Spinal cord (tissue), 10 donors: Measurements from ENCODE around the gene HCRTR1. TPM values are rescaled to one million over a fixed set of nuclear protein-coding genes. Genes with fewer than 3 reads are reported as not detected.
A peak's percentile ranks its signal among the peaks of the same experiment; 100 is the strongest.

ENCODE experiments used
- DNase-seq, 6 donors: peaks; one replicate each; pipeline versions ENCODE4 v3.0.0 to v3.0.0-alpha.2; 2013 to 2015; ENCODE audit warnings: low spot score in 6 of 6, low read depth in 4 of 6
- H3K27ac ChIP-seq: one replicate; pipeline ENCODE4 v1.5.1; 2013; ENCODE audit warnings: low read depth, low read length, control low read depth
- H3K27me3 ChIP-seq: one replicate; pipeline ENCODE4 v1.6.1; 2013; ENCODE audit warnings: low read length; ENCODE audit not compliant: control insufficient read depth, insufficient read depth
- H3K36me3 ChIP-seq: one replicate; pipeline ENCODE4 v1.6.1; 2013; ENCODE audit warnings: low read length; ENCODE audit not compliant: control insufficient read depth, insufficient read depth
- H3K4me1 ChIP-seq: one replicate; pipeline ENCODE4 v1.6.1; 2013; ENCODE audit warnings: low read length; ENCODE audit not compliant: control insufficient read depth, insufficient read depth
- H3K4me3 ChIP-seq: one replicate; pipeline ENCODE4 v1.5.1; 2013; ENCODE audit warnings: low read depth, low read length, control low read depth
- H3K9me3 ChIP-seq: one replicate; pipeline ENCODE4 v1.6.1; 2013; ENCODE audit warnings: low read length; ENCODE audit not compliant: control insufficient read depth, insufficient read depth
- WGBS: methylation state at CpG from one replicate; pipeline ENCODE4 v1.1.5; 2013; ENCODE audit warnings: missing lambda C conversion rate; ENCODE audit not compliant: insufficient coverage; 5-methylcytosine and 5-hydroxymethylcytosine counted together
- polyA plus RNA-seq, 2 donors: library from polyadenylated mRNA; unstranded; fragments of 120-200 nt; gene quantifications; one replicate each; pipeline ENCODE4 v1.2.1, GENCODE V29; 2013; ENCODE audit not compliant: insufficient read length in 2 of 2
- total RNA-seq, 2 donors: library from RNA; depleted of rRNA in 1 of 2; stranded (reverse); fragments of 120-200 nt in 1 of 2; fragments of >200 nt in 1 of 2; gene quantifications; one replicate each; pipeline versions ENCODE4 v1.2.3 to v1.2.4, GENCODE V29; 2013 to 2014
- donor health status: healthy.

The HCRTR1 gene
- total and polyA plus RNA-seq, 4 donors, result 0.94 to 6.5 (median 3.7) TPM

DNA sequence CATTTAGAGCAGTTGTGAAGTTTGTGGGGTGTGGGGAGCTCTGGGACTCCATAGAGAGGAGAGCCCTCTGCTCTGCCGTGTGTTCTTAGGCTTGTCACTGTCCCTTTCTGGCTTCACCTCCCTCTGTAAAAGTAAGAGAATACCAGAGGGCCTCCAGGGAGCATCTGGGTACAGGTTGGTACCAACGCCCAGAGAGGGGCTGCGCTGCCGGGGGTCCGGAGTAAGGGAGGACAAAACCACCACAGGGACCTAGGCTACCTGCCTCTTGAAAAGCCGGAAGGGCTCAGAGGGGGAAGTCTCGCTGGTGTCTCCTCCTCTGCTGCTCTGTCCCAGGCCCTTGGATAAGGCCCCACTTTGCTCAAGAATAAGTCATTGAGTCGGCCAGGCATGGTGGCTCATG, 44.2 kb upstream of the HCRTR1 start:
- no peaks in the 10 kb centered on the region for H3K36me3 ChIP-seq
- H3K4me3 ChIP-seq, result no peak overlapping the region
- no peak for DNase-seq
- H3K27me3 ChIP-seq, result peaks cover 22% of the 10 kb centered on the region
- 92% methylated on average over 8 of the region's 8 CpGs for WGBS
- peaks cover 20% of the 10 kb centered on the region for H3K4me1 ChIP-seq
- no peaks in the 10 kb centered on the region for H3K9me3 ChIP-seq
- no peak overlapping the region for H3K27ac ChIP-seq

DNA sequence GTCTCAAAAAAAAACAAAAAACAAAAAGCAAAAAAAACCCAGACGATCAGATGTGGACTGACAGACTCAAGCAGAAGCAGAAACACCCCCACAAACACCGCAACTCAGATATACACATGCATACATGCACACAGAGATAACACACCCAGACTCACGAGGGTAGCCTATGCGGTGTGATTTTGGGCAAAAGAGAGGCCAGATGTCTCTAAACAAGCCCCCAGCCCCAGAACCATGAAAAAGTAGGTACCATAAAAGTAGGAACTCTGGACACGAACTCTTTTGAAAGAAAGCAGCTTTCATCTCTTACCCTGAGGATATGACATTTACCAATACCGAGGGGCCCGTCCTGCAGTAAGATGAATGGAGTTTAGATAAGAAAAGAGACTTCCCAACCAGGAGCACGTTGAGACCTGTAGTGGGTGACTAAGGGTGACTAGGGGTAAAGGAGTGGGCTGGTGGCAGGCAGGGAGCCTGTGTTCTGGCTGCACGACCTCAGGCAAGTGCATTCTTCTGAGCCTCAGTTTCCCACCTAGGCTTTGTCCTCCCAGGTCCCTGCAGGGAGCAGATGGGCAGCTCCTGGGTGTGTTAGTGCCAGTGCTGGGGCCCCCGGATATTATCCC, 42.6 kb upstream of the HCRTR1 start:
- 79% methylated on average over 4 of the region's 10 CpGs for WGBS
- Histone ChIP-seq H3K4me1 (peaks cover 27% of the 10 kb centered on the region), H3K27ac (no peak overlapping the region), H3K4me3 (no peak overlapping the region), H3K9me3 (no peaks in the 10 kb centered on the region), H3K36me3 (no peaks in the 10 kb centered on the region), H3K27me3 (peaks cover 29% of the 10 kb centered on the region)
- no peak for DNase-seq

DNA sequence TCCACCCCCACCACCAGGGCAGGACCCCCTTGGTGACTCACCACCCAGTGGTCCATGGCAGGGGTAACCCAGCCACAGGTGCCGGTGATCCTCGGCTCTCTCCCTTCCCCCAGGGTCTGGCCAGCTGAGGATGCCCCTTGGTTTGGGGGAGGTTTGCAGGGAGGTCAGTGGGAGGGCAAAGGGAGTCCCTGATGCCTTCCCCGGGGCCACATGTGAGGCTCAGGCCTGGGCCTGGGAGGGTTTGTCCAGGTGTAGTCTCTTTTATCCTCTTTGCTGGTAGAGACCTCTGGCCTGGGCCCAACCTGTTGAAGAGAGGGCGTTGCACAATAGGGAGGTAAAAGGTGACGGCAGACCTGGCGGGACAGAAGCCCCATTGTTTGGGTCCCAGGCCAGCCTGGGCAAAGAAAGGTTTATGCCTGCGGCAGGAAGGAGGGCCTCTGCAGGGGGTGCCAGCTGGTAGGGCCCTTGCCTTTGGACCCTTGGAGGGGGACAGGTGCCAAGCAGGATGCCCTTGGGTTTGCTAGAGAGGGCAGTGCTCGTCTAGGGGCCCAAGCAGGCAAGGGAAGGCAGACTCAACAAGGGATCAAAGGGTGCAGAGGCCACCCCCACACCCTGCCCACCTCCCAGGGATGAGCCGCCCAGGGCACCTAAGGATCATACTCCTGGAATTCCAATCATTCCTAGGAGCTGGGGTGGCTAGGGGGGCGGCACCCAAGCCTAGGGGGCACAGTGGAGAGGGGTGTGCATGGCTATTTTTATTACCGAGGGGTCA, 41.9 kb upstream of the HCRTR1 start:
- no peak overlapping the region for H3K4me3 ChIP-seq
- H3K4me1 ChIP-seq, result peaks cover 34% of the 10 kb centered on the region
- H3K36me3 ChIP-seq, result no peaks in the 10 kb centered on the region
- WGBS, result 56% methylated on average over 6 of the region's 11 CpGs
- no peaks in the 10 kb centered on the region for H3K9me3 ChIP-seq
- peaks cover 29% of the 10 kb centered on the region for H3K27me3 ChIP-seq
- no peak overlapping the region for H3K27ac ChIP-seq
- DNase-seq, result no peak

DNA sequence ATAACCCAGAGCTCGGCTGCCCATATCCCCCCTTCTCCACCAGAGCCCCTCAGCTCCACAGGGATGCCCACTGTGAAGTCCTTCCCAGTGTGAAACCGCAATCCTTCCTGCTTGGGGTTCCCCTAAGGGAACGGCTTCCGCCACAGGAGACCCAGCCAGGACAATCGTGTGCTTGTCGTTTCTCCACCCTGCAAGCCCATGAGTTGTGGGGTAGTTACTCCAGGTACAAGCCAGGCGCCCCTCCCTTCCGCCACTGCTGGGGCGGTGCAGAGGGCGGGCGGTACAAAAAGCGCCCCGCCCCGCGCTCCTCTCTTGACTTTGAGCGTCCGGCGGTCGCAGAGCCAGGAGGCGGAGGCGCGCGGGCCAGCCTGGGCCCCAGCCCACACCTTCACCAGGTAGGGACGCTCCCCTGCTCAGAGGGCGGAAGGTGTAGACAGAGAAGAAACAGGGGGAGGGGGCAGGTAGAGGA, 41.3 kb upstream of the HCRTR1 start, which contains the start of gene TINAGL1:
Gene TINAGL1, plus strand, starts transcription at position 315 of the 469 bp plus-strand sequence. CDS start 634 bp downstream, outside the sequence.
- Histone ChIP-seq H3K4me1 (peaks cover 34% of the 10 kb centered on the region), H3K27ac (no peak within 1 kb of the TSS), H3K4me3 (peak within 1 kb of the TSS; percentile 27), H3K36me3 (no peaks in the 10 kb centered on the region), H3K9me3 (no peaks in the 10 kb centered on the region), H3K27me3 (peaks cover 29% of the 10 kb centered on the region)
- no peak for DNase-seq
- WGBS, result 10% methylated on average over 20 of the region's 25 CpGs

DNA sequence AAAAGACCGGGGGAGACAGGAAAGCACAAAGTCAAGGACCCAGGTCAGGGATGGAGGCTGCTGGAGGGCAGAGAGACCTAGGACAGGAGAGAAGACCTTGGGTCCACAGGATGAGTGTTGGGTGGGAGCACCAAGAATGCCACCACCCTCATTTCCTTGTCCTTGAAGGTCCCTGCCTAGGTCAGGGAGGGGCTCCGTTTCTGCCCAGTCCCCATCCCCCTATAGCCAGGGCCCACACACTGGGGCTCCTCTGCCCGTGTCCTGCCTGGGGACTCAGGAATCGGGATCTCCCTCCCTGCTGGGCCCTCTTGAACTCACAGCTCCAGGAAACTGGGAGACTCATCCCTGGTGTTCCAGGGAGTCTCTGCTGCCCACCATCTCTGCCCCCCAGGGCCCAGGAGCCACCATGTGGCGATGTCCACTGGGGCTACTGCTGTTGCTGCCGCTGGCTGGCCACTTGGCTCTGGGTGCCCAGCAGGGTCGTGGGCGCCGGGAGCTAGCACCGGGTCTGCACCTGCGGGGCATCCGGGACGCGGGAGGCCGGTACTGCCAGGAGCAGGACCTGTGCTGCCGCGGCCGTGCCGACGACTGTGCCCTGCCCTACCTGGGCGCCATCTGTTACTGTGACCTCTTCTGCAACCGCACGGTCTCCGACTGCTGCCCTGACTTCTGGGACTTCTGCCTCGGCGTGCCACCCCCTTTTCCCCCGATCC, 40.6 kb upstream of the HCRTR1 start:
- Histone ChIP-seq H3K4me3 (peak overlapping the region; percentile 27), H3K27ac (no peak overlapping the region), H3K36me3 (no peaks in the 10 kb centered on the region), H3K4me1 (peaks cover 34% of the 10 kb centered on the region), H3K9me3 (no peaks in the 10 kb centered on the region), H3K27me3 (peaks cover 29% of the 10 kb centered on the region)
- no peak for DNase-seq
- 84% methylated on average over 27 of the region's 27 CpGs for WGBS

DNA sequence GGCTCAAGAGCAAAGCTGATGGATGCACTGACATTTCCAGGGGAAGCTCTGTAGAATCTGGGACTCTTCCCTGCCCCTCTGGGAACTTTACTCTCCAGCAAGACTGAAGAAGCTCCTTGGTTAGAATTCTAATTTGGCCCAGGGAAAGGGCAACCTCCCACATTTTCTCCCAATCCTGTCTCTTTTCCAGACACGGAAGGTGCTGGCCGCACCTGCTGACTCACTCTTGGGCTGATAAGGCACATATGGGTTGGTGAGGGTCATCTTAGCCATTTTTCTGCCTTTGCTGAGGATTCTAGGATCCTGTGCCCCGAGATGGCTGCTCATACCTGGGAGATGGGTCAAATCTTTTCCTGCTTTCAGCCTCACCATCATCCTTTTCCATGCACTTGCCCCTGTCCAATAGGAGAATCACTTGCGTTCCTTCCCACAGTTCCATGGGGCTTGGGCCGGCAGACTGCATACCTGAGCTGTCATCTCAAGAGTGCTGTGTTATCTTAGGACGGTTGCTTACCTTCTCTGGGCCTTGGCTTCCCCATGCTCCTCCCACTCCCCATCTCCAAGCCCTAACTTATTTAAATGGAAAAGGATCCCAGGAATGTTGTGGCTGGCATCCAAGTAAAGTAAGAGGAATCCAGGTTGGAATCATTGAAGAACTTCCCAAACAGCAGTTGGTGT, 39.8 kb upstream of the HCRTR1 start:
- WGBS, result 66% methylated on average over 3 of the region's 6 CpGs
- peaks cover 34% of the 10 kb centered on the region for H3K4me1 ChIP-seq
- peaks cover 29% of the 10 kb centered on the region for H3K27me3 ChIP-seq
- H3K36me3 ChIP-seq, result no peaks in the 10 kb centered on the region
- DNase-seq, result peak in 1 of 6 donors; percentile 39
- H3K9me3 ChIP-seq, result no peaks in the 10 kb centered on the region
- no peak overlapping the region for H3K27ac ChIP-seq
- no peak overlapping the region for H3K4me3 ChIP-seq

DNA sequence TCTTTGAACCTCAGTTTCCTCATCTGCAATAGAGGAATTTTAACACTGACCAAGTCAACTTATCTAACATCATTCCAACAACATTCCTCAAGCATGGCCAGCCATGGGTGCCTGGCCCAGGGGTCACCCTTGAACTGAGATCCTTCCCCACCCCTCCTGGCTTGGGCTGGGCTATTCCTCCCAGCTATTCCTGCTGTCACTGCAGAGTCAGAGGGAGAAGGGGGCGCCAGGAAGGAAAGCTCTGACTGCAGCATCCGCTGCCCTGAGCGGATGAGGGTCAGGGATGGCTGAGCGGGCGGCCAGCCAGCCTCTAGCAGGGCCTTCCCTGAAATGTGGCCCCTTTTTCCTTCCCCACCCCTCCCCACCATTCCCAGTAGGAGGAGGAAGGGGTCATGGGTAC, 38.1 kb upstream of the HCRTR1 start:
- DNase-seq, result peak in 1 of 6 donors; percentile 25
- Histone ChIP-seq H3K27me3 (peaks cover 29% of the 10 kb centered on the region), H3K27ac (peak overlapping the region; percentile 34), H3K4me1 (peaks cover 44% of the 10 kb centered on the region), H3K36me3 (no peaks in the 10 kb centered on the region), H3K4me3 (no peak overlapping the region), H3K9me3 (no peaks in the 10 kb centered on the region)
- WGBS, result 100% methylated on average over 1 of the region's 5 CpGs

DNA sequence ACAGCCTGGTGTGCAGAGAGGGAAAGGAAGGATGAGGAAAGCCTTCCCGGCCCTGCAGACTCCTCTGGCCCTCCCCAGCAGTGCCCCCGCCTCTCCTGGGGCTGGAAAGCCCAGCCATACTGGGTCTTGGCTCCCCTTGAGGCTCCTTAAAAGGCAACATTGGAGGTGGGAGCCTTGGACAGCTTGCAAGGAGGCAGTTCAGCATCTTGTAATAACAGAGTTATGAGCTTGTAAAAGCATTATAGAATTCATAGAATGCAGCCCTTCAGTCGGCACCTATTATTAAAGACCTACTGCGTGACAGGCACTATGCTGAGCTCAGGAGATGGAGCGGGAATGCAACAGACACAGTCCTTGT, 37.0 kb upstream of the HCRTR1 start:
- no peak overlapping the region for H3K4me3 ChIP-seq
- H3K27ac ChIP-seq, result peak overlapping the region; percentile 37
- no peaks in the 10 kb centered on the region for H3K9me3 ChIP-seq
- H3K36me3 ChIP-seq, result no peaks in the 10 kb centered on the region
- DNase-seq, result no peak
- peaks cover 35% of the 10 kb centered on the region for H3K27me3 ChIP-seq
- H3K4me1 ChIP-seq, result peaks cover 43% of the 10 kb centered on the region
- 47% methylated on average over 3 of the region's 5 CpGs for WGBS

DNA sequence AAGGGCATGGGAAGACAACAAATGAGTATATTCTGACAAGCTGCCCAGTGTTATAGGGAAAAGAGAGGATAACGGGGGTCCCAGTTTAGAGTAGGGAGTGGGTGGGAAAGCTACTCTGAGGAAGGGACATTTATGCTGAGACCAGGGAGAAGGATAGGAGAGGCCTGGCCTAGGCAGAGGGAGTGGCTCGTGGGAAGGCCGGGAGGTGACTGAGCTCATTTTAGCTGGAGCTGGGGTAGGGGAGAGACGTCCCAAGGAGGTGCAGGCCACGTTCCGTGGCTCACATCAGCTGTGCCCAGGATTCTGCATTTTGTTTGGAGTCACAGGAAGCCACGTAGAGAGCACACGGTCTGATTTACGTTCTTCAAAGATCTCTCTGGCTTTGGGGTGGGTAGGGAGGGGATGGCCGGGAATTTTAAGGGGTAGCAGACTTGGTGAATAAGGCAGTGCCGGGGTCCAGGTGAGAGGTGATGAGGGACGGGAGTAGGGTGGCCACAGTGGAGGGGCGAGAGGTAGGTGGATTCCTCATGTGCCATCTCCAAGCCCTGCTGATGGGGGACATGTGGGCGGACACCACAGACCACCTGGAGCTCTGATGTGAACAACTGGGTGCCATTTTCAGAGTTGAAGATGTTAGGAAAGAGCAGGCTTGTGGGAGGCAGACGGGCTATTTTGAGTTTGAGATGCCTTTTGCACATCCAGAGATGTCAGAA, 36.4 kb upstream of the HCRTR1 start:
- 84% methylated on average over 15 of the region's 15 CpGs for WGBS
- no peaks in the 10 kb centered on the region for H3K36me3 ChIP-seq
- peaks cover 34% of the 10 kb centered on the region for H3K27me3 ChIP-seq
- H3K4me3 ChIP-seq, result no peak overlapping the region
- H3K27ac ChIP-seq, result peak overlapping the region; percentile 37
- H3K4me1 ChIP-seq, result peaks cover 38% of the 10 kb centered on the region
- no peaks in the 10 kb centered on the region for H3K9me3 ChIP-seq
- DNase-seq, result no peak
